ENCODE measurements around the gene SLC41A2.

DNA sequence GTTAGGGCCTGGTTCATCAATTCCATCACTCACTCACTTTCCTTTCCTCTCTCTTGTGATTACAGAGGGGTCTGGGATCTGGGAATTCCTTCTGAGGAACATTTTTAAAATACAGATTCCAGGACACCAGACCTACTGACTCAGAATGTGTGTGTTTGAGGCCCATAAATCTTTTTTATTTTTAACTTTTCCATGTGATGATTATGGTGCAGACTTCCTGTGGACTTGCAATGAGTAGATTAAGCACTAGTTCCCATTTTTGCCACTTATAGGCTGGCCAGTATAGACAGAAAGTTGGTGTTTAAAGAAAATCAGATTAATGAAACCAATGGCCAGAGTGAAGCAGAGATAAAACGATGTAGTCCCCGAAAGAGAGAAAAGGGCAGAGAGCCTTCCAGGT, 28.1 kb downstream of the SLC41A2 start:
- TF ChIP-seq CTCF (IDR thresholded peaks at IDR 0.05): no peak
- TF ChIP-seq POLR2A (IDR thresholded peaks at IDR 0.05): no peak

Measured in body of pancreas (tissue), 4 donors.